Stimulated activated CD8-positive, alpha-beta memory T cell treated with anti-CD3 and anti-CD28 coated beads, Interleukin-12 subunit alpha, Interleukin-12 subunit beta, amount 100 ng/mL, for 4 hours (primary cell): ENCODE measurements around the gene TMEM132C.

ENCODE experiments used
- DNase-seq: peaks from one replicate; pipeline ENCODE4 v3.0.0-alpha.2; 2020; ENCODE audit warnings: low read depth

Gene TMEM132C

DNA sequence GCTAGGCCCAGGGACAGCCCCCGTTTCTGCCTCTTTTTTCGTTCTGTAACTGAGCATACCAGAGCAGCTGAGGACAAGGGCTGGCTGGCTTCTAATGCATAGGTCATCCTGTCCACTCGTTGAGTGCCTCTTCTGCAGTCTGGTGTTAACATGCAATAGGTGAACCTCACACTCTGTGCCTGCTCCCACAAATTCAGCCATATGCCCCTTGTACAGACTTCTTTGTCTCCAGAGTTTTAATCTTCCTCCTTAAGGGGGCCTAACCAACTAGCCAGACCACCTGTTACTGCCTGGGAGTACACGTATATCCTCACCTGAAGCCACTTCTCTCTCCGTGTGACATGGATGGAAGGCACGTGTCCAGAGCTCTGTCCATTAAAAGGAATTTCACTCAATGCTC, 445.7 kb downstream of the TMEM132C start:
- no peak for DNase-seq

DNA sequence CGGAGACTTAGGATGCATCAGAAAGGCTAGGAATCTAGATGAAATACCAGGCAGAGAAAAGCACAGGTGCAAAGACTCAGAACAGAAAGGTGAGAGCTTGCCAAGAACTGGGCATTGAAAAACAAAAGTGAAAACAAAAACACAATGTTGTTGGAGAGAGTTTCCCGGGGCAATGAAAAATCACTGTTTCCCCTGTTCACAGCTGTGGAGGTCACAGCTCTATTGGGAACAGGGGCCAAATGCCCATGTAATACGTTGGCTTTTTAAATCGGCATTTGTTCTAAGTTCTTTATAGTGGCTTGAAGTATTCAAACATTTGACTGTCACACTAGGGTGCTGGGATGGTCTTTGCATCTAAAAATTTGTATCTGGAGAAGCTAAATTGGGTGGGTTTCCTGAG, 448.5 kb downstream of the TMEM132C start:
- DNase-seq: no peak

DNA sequence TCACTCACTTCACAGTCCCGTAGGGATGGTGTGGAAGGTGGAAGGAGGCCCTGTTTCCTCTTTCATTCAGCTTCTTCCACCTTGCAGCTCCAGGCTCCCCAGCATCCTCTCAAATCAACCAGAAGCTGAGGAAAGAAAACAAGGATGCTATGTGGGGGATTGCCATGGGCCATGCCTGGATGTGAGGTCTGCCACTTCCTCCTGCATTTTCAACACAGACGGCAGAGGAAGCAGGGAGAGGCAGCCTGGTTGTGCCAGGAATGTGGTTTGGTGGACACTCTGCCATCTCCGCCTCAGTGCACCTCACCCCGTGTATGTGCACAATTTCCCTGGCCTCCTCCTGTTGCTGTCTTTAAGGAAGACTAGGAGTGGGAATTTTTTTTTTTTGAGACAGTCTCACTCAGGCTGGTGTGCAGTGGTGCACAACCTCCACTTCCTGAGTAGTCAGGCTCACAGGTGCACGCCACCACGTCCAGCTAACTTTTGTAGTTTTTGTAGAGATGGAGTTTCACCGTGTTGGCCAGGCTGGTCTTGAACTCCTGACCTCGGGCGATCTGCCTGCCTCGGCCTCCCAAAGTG, 457.6 kb downstream of the TMEM132C start:
- no peak for DNase-seq

DNA sequence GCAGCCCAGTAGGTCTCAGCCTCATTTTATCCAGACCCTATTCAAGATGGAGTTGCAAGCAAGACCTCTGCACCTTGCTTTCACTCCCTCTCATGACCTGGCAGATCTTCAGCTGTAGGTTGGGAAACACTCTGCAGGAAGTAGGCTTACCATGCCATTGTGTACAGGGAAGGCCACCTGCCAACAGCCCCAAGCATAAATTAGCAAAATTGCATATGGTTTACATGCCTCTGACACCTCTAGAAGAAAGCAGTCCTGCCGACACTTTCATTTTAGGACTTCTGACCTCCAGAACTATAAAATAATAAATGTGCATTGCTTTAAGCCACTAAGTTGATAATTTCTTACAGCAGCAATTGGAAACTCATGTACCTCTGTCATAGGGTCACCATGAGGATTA, 459.9 kb downstream of the TMEM132C start:
- no peak for DNase-seq

DNA sequence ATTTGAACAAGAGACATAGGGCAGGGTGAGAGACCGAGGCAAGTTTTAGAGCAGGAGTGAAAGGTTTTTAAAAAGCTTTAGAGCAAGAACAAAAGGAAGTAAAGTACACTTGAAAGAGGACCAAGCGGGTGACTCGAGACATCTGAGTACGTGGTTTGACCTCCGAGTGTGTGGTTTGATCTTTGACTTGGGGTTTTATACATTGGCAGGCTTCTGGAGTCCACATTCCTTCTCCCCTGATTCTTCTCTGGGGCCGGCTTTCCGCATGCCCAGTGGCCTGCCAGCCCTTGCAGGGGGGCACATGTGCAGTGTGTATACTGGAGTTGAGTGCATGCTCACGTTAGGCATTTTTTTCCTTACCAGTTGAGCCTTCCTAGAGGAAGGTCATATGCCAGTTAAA, 460.5 kb downstream of the TMEM132C start:
- no peak for DNase-seq

DNA sequence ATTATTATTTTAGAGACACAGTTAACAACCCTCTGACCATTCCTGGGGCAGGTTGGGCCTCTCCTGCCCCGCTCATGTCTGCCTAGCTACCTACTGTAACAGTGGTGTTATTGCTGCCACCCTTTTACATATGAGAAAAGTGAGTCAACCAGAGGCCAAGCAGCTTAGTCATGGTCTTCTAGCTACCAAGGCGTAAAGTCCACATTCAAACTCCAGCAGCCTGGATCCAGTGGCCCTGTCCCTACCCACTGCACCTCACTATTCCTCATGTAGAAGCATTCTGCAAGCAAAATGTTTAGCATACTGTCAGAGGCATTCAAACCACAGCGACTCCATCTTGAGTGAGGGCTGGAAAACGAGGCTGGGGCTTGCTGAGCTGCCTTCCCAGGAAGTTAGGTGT, 461.0 kb downstream of the TMEM132C start:
- no peak for DNase-seq

DNA sequence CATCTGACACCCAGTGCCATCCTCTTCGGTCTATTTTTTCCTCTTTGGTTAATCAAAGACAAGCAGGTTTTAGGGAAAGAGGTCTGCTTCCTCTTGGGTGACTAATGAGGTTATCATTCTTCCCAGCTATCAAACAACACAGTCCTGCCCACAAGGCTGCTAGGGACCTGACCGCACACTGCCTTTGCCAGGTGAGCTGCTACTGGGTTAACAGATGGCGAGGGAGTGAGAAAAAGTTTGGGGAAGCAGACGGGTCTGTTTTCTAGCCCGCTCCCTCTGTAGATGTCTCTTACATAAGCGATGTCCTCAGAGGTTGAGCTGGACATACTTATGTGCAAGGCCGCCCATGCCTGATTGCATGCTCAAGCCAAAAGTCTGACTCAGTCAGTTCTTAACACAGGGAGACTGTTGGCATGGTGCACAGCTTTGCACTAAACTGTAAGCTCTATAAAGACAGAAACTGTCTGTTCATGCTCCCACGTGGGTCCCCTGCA, 462.7 kb downstream of the TMEM132C start:
- DNase-seq: no peak

DNA sequence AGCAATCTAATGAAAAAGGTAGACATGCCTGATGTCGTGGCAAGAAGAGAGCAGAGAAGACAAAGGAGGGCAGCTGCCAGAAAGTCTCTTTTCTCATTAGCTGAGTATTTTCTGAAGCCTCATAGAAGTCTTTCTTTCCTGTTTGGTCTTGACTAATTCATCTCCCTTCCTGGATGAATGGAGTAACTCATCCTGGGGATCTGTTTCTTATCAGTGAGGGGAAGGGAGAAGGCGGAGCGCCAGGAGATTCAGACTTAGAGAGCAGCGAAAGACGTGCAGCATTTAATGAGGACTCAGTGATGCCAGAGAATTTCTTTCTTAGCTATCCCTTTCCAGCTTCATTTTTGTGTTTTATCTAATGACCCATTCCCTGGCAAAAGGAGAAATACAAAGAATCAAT, 467.4 kb downstream of the TMEM132C start:
- DNase-seq: no peak

DNA sequence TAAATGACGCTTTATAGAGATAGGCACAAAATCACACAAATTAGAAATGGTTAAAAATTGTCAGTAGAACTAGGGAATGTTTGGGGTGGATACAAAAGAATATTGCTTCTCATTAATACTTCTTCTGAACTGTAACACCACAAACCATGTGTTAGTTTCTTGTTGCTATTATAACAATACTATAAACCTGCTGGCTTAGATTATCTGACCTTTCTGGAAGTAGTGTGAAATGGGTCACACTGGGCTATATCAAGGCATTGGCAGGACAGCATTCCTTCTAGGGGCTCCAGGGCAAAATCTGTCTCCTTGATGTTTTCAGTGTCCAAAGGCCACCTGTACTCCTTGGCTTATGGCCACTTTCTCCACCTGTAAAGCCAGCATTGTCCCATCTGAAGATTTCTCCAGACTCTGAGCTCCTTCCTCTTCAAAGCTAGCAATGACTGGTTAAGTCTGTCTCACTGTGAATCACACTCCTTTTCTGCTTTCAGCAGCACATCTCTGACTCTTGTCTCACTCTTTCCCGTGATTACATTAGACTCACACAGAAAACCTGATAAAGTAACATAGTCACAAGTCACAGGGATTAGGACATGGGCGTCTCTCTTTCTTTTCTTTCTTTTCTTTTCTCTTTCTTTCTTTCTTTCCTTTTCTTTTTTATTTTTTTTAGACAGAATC, 470.5 kb downstream of the TMEM132C start:
- no peak for DNase-seq

DNA sequence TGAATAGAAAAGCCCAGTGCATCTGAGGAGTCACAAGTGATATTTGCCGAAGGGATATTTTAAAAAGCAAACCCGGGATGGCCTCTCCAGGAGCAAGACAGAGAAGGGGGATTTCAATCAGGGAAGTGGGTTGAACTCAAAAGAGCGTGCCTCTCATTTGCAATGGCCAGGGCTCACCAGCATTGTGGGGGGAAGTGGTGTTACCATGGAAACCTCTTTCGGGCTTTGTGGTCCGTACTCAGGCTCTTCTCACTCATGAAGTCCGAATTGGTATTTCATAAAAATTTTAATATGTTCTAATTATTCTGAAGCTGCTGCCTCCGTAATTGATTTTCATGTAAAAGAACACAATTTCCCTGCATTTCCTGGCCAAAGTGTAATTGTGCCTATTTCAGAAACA, 476.9 kb downstream of the TMEM132C start:
- no peak for DNase-seq

DNA sequence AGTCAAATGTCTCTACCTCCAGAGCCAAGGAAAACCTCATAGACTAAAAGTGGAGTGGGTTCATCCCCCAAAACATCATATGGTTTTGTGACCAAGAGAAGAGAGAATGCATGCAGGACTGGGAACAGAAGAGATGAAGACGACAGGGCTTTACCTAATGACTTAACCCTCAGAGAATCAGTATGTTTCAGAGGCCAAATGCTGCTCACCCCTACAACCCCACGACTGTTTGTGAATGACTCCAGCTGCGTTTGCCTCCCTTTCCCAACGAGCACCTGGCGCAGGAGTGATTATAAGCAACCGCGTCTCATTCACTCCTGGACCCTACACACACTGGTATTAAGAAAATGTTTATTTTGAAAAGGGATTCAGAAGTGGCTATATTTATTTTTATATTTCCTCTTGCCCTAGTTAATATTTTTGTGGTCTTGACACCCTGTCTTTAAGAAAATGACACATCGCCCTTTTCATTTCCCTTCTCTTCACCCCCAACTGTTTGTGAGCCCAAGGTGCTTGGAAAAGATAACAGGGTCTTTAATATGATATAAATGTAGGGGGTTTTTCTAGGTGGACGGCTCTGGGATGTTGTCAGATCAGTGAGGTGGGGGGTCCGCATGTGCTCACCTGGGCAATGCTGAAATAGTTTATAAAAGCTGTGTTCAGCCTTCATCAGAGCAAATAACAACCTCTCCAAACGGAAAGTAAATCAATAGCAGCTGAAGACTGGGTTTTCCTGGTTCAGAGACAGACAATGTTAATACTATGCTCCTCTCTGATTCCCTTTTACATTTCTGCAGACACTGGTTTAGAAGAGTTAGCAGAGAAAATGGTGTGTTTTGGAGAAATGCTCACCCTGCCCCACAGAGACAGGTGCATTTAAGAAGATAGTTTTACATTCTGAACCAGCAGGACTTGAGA, 479.1 kb downstream of the TMEM132C start:
- no peak for DNase-seq

DNA sequence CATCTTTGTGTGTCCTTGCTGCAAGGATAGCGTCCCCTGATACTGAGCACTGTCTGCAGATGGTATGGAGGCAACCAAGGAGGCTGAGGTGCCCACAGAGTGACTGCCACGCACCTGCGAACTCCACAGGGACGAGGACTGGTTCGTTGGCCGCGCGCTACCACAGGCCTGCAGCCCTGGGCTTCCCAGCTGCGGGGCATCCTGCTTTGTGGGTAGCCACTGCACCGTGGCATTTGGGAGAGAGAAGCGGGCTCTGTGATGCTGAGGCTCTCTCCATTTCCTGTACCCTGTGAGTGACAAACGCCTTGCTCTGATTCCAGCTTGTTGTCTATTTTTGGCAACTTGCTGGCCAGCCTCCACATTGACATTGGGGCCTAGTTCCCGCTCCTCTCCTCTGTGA, 480.5 kb downstream of the TMEM132C start:
- DNase-seq: no peak

DNA sequence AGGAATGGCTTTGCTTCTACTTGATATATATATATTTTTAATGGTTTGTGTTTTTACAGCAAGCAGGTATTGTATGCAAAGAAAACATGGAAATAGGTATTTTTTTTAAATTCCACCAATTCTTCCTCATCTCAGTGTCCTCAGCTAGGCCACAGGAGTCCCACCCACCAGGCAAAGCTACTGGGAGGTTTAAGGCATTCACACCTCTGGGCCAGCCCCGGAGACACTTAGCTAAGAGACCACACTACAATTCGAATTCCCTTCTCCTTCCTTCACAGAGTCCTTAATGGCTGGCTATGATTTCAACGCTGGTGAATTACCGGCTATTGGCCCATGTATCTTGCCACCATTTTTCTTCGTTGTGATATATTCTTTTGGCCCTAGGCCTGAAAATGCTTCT, 485.4 kb downstream of the TMEM132C start:
- DNase-seq: no peak

DNA sequence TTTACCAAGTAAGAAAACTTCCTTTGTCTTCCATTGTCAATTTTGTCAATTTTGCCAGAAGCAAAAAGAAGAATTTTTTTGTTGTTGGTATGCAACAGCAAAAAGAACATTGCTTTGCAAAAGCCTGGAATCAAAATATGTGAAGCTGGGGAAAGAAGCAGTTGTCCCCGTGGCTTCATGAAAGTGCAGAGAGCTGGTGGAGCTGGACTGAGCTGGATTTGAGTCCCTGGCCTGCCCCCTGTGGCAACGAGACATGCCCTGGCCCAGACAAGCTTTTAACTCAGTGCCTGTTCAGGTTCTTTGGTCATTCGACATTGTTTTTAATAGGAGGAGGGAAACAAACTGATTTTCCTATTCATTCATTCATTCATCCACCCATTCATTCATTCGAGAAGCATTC, 486.5 kb downstream of the TMEM132C start:
- no peak for DNase-seq

DNA sequence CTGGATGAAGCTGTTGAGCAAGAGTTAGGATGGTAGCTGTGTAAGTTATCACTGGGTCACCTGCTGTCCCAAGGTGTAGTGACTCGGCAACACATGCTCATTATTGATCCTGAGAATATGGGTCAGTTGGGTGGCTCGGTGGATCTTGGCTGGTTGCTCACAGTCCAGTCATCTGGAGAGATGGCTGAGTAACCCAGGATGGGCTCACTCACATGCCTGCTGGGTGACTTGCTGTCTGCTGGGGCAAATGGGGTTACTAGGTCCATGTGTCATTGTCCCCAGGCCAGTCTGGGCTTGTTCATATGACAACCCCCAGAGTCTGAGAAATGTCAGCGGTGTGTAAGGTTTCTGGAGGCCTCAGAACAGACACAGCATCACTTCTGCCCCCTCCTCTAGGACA, 487.3 kb downstream of the TMEM132C start:
- DNase-seq: no peak

DNA sequence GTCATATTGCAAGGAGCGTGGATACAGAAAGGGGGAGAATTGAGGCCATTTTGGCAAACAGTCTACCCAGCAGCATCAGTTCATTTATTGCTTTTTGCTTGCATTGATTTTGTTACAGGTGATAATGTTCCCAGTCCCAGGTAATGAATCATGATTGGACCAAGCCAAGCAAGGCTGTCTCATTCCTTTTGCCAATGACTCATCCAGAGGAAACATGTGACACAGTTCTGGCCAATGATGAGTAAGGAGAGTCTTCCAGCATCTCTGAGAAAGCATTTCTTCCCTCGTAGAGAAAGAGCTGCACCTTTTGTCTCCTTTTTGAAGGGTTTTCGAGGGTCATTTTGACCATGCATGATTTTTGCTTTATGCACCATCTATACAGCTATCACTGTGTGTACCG, 488.6 kb downstream of the TMEM132C start:
- DNase-seq: no peak
